Bone marrow (tissue), 2 donors: Measurements from ENCODE around the gene CPHXL2.

Source experiments
- DNase-seq, 2 donors: peaks; one replicate each; lab custom pipeline; 2025; lab: John Stamatoyannopoulos, UW

Gene CPHXL2

GRCh38 chr16:75640598-75640997 lies 36.2 kb downstream of the CPHXL2 start:
- DNase-seq = no peak

- no peak for DNase-seq
Observed at GRCh38 chr16:75635036-75635435, 41.8 kb downstream of the CPHXL2 start.

- no peak for DNase-seq
Observed at GRCh38 chr16:75632857-75633256, 44.0 kb downstream of the CPHXL2 start.

- no peak for DNase-seq
Observed at GRCh38 chr16:75630052-75630451, 46.8 kb downstream of the CPHXL2 start.

GRCh38 chr16:75629132-75629531 lies 47.7 kb downstream of the CPHXL2 start:
- no peak for DNase-seq

GRCh38 chr16:75628351-75628750 lies 48.5 kb downstream of the CPHXL2 start:
- no peak for DNase-seq

- peak in 1 of 2 donors; percentile 62 for DNase-seq
Observed at GRCh38 chr16:75627851-75628250, 49.0 kb downstream of the CPHXL2 start.

- DNase-seq = no peak
Observed at GRCh38 chr16:75626806-75627205, 50.0 kb downstream of the CPHXL2 start.

- DNase-seq = no peak
Observed at GRCh38 chr16:75624921-75625334, 51.9 kb downstream of the CPHXL2 start.

- peak; percentile 84 to 91 for DNase-seq
Observed at GRCh38 chr16:75622761-75623605, 53.8 kb downstream of the CPHXL2 start, which contains the start of gene ADAT1. ADAT1 (minus strand) TSS chr16:75623281; CDS start chr16:75620799, 2,482 bp downstream.

GRCh38 chr16:75621170-75621477 lies 55.7 kb downstream of the CPHXL2 start:
- no peak for DNase-seq

GRCh38 chr16:75620326-75621169 lies 56.3 kb downstream of the CPHXL2 start:
- no peak for DNase-seq

- DNase-seq = no peak
Observed at GRCh38 chr16:75618780-75619179, 58.0 kb downstream of the CPHXL2 start.

- DNase-seq = no peak
Observed at GRCh38 chr16:75617121-75617520, 59.7 kb downstream of the CPHXL2 start.

- no peak for DNase-seq
Observed at GRCh38 chr16:75616521-75617010, 60.2 kb downstream of the CPHXL2 start.

GRCh38 chr16:75615619-75616018 lies 61.2 kb downstream of the CPHXL2 start:
- no peak for DNase-seq

- DNase-seq = no peak
Observed at GRCh38 chr16:75614066-75614897, 62.5 kb downstream of the CPHXL2 start.
